KBM-7 (cell line): ENCODE results near the gene CEP192.
"Not testable (repeated sequence)": the region's sequence is repeated elsewhere in the genome, so short reads cannot be mapped to it uniquely, and the experiment has no call there.

Experiments
- DNase-seq: peaks from one replicate; pipeline ENCODE4 v3.0.0-alpha.2; 2015
- in situ Hi-C: fragments of 300-500 bp; cut with MboI; formaldehyde crosslinking; loops from 2 replicates; pipeline ENCODE4 v1.14.3; 2020; ENCODE audit warnings: low sequenced_read_pairs, low pct_unique_long_range_greater_than_20kb, mixed read lengths

CEP192 gene

DNA sequence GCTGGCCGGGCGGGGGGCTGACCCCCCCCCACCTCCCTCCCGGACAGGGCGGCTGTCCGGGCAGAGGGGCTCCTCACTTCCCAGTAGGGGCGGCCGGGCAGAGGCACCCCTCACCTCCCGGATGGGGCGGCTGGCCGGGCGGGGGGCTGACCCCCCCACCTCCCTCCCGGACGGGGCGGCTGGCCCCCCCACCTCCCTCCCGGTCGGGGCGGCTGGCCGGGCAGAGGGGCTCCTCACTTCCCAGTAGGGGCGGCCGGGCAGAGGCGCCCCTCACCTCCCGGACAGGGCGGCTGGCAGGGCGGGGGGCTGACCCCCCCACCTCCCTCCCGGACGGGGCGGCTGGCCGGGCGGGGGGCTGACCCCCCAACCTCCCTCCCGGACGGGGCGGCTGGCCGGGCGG lies 11.1 kb upstream of the CEP192 start:
- in situ Hi-C loops, result not testable (repeated sequence)

DNA sequence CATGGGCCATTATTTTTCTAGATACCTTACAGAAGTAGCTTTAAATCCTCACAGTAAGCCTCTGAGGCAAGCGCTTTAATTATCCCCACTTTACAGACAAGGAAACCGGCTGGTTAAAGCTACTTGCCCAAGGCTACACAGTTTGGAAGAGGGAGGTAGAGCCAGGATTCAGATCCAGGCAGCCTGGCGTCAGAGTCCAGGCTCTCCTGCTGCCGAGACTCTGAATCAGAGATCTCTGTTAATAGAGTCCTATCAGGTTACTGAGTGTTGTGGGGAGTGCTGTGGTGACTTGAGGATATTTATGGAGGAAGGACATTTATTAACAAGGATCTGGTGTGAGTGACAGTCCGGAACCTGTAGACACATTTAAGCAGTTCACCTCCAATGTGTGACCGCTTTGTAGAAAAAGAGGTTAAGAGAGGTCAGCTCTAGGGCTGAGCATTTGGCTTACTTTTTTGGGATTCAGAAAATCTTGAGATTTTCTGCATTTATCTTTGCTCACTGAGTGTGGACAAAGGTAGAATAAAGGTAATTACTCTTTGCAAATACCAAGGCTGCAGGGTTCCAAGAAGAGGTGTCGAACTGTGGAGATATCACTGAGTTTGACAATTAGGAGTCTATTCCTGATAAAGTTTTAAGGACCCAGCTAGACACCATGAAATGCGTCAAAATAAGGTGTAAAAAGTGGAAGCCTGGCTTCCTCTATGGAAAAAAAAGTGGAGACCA lies 1.6 kb upstream of the CEP192 start:
- DNase-seq, result no peak
- in situ Hi-C loops, result no loop called here

More for the DNA sequence above, 11.1 kb upstream of the CEP192 start:
- DNase-seq, result not testable (repeated sequence)

DNA sequence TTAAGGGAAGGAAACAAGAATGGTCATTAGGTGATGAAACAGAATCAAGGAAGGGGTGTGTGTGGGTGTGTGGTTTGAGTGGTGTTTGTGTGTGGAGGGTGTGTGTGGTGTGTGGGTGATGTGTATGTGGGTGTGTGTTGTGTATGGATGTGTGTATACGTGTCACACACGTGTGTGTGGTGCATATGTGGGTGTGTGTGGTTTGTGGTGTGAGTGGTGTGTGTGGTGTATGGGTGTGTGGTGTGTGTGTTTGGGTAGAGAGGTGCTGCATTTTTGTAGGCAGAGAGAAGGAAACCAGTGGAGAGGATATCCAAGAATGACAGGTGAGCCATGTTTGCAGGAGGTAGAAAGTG lies 1.1 kb upstream of the CEP192 start:
- DNase-seq, result peak; percentile 40
- in situ Hi-C loops, result no loop called here

DNA sequence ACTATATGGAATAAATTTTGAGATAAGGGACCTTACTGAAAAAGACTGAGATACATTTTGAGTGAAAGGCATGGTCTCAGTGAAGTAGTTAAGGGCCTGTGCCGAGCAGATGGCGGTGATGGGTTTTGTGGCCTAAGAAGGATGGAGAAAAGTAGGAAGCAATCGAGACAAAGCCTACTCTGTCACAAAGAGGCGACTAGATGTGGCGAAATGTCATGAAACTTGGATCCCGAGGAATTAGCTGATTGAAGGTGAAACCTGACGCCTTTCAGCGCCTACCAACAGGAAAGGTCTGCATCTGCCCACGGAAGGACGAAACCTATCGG lies 558 bp upstream of the CEP192 start:
- DNase-seq, result no peak
- in situ Hi-C loops, result no loop called here

DNA sequence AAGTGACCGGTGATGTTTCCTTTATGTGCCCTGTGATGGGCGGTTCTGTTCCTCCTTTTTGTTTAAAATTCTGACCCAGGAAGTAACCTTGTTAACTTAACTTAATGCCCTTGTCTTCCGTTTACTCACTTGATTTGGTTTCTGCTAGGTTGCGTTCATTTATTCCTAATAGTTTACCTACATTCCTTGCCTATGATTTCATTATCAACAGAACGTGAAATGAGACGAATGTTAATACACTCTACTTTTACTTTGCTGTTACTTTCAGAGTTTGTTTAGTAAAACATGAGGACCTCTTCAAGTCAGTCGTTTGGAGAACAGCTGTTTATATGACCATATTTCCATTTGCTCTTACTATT lies 638 bp downstream of the CEP192 start:
- in situ Hi-C loops, result no loop called here
- no peak for DNase-seq

DNA sequence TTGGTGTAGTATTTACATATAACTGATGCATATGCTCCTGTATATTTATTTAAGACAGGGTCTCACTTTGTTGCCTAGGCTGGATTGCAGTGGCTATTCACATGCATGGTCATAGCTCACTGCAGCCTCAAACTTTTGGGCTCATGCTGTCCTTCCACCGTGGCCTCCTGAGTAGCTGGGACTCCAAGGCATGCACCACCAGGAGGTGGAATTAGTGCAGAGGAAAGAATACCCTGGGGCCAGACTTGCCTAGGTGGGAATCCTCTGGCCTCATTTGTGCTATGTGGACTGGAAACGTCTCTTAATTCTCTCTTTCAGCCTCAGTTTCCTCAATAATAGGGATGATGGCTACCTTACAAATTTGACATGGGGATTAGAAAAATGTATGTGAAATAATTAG lies 2.3 kb downstream of the CEP192 start:
- in situ Hi-C loops, result no loop called here
- no peak for DNase-seq

DNA sequence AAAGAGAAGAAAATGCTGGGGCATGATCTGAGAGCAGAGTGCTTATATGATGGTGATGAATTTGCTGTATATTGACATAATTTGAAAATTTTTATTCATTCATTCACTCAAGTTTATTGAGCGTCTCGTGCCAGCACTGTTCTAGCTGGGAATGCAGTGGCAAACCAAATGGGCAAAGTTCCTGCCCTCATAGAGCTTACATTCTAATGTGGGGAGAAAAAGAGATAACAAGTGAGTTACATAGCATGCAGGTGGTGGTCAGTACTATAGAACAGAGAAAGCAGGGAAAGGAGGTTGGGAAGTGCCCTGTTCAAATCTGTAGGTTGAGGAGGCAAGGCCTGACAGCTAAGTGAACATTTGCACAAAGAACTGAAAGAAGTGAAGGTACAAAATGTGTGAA lies 4.3 kb downstream of the CEP192 start:
- no peak for DNase-seq
- in situ Hi-C loops, result no loop called here

DNA sequence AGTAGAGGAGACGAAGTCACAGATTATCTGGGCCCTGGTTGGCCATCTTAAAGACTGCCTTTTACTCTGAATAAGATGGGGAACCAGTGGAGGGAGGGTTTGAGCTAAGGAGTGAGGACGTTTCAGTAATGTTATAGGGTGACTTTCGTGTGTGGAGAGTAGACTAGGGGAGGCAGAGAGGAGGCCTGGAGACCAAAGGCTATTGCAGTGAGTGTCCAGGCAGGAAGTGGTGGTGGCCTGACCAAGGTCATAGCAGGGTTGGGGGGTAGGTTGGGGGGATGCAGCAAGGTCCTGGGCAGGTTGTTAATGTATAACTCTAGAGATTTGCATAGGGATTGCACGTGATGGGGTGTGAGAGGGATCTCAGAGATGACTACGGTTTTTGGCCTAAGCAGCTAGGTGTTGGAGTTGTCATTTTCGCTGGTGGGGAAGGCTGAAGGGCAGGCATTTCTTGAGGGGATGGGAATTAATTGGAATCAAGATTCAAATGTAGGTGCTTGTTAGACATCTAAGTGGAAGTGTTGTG lies 4.9 kb downstream of the CEP192 start:
- in situ Hi-C loops, result no loop called here
- DNase-seq, result no peak

DNA sequence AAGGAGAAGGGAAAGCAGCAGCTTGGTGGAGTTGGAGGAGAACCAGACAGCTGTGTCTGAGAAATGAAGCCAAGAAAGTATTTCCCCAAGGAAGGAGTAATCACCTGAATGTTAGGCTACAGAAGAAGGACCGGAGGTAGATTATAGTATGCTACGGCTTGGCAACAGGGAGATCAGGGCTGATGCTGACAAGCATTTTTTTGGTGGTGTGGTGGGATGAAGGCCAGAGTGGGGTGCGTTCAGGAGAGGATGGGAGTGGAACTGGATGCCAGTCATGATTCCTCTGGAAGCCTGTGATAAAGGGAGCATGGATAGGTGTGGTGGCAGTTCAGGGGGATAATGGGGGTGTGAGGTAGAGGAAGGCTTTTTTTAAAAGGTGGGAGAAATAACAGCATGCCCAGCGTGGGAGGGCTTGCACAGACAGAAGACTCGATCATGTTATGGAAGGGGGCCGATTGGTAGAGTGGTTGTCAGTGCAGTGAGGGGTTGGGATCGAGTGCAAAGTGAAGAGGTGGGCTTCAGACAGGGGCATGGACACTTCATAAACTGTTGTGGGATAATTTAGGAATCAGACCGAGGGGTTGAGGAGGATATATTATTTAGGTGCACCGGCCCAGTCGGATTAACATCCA lies 5.6 kb downstream of the CEP192 start:
- DNase-seq, result no peak
- in situ Hi-C loops, result no loop called here

DNA sequence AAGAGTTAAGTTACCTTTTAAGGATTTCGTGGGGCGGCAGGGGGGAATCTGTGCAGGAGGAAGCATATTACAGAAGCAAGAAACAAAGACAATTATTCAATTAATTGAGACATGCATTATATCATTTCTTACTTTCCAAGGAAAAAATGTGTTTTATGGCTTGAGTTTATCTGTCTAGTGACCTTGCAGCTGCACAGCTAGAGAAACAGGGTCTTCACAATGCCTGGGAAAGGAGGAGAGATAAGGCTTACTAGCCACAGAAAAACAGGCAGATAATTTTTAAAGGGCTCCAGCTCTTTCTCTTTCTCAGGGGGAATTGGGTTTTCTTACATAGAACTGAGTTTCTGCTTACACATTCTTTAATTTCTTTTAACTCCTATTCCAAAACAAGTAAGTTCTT lies 6.2 kb downstream of the CEP192 start:
- DNase-seq, in situ Hi-C loops: not testable (repeated sequence)

DNA sequence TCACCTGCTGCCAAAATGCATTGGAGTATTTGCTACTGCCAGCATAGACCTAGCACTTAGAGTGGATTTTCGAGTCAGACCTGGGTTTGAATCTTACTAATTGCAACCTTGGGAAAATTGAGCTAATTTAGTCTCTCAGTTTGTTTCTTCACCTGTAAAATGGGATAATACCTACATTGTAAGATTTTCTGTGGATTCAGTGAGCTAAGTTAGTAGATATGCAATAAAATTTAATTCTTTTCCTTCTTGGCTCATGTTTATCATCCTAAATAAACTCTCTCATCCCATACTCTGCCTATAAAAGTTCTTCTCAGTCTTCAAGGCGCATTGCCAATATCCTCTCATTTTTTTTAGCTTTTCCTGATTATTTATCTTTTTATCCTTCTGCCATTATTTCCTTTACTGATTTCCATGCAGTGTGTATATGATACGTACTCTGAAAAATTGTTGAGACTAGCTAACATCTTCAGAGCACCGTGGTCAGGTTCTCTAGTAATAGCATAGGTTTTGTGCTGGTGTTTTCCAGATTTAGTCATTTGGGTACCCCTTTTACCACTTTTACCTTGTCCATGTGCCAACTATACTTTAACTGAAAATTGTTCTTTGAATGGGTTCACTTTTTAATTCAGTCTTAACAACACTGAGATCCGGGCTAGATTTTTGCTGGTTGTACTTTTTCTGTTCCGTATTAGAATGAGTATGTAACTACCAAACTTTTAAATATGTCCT lies 7.3 kb downstream of the CEP192 start:
- no peak for DNase-seq
- in situ Hi-C loops, result no loop called here

DNA sequence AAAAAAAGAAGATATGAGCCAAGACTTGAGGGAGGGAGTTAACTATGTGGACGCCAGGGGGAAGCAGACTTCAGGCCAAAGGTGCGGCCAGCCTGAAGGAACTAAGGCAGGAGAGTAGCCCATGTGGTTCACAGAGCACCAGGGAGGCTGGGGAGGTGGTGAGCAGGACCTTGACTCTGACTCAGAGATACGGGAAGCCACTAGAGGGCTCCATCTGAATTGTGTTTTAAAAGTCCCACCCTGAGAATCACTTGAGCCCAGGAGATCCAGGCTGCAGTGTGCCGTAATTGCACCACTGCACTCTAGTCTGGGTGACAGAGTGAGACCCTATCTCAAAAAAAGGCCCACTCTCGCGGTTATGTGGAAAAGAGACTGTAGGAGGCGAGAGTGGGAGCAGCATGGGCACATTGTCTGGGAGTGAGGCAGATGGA lies 12.3 kb downstream of the CEP192 start:
- peak; percentile 91 for DNase-seq
- in situ Hi-C loops, result no loop called here

DNA sequence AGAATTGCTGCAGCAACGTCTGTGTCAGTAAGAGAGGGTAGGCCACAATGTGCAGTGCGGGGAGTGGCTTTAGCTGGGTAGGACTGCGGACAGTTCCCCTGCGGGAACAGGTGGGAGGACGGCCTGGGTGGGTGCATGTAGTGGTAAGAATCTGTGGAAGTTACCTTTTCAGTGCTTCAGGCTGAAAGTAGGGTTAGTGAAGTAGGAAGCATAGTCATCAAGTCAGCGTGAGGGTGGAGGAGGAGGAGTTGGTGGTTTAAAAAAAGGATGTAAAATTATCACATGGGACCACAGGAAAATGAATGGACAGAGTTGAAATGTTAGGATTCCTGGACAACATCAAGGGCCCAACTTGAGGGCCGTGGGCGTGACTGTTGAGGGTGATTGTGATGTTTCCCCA lies 13.2 kb downstream of the CEP192 start:
- in situ Hi-C loops, result no loop called here
- no peak for DNase-seq

DNA sequence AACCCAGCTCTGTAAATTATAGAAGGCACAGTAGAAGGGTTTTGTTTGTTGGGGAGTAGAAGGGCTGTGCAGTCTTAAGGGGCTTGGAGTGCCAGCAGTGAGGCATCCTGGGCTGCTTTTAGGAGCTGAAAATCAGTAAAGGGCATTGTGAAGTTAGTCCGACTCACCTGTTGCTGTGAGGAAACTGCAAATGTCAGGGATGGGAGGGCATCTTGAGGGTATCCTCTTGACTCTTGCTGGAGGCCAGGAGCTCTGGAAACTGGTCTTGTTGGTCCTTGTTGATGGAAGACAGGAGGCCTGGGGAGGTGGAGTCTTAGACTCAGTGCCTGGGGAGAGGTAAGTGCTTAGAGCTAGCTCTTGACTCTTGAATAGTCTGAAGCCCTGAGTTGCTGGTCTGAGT lies 14.1 kb downstream of the CEP192 start:
- DNase-seq, result no peak
- in situ Hi-C loops, result no loop called here

DNA sequence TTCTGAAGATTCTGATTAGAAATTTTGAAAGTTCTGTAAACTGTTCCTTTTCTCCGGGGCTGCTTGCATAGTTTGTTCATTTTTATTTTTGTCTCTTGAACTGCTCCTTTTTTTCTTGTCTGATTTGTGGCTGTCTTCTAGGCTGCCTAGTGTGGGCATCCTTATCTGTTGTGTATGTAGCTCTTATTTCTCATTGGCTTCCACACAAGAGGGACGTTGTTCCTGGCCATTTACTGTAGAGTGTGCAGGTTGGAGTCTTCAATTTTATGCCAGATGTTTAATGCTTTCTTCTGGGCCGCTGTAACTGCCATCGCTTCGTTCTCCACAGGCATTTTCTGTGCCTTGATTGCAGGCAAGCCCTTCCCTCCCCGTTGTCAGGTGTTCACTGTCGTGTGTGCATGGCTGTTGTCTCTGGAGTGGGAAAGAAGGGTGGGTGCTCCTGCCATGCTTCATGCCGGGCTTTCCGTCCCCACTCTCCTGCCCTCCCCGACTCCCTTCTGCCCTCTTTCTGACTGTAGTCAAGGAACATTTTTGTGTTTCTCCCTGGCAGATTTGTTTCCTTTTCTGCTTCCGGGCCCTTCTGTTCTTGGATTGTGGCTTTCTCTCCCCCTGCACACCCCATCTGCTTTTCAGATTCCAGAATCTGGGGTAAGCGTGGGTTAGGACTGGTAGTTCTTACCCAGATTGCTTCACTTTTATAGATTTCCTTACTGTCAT lies 15.5 kb downstream of the CEP192 start:
- in situ Hi-C loops, result no loop called here
- peak; percentile 75 for DNase-seq

DNA sequence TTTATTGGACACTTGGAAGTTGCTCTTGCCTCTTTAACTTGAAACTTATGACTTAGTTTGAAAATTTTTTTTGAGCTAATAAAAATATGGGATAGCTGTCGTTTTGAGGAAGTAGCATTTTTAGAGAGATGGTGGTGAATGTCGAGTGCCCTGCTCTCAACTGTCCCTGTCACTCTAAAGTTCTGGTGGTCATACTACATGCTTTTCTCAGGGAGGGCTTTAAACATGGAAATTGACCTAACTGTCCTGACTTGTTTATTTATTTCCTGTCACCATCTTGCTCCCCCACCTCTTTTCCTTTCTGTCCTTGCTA lies 16.0 kb downstream of the CEP192 start:
- DNase-seq, result peak; percentile 72
- in situ Hi-C loops, result no loop called here

DNA sequence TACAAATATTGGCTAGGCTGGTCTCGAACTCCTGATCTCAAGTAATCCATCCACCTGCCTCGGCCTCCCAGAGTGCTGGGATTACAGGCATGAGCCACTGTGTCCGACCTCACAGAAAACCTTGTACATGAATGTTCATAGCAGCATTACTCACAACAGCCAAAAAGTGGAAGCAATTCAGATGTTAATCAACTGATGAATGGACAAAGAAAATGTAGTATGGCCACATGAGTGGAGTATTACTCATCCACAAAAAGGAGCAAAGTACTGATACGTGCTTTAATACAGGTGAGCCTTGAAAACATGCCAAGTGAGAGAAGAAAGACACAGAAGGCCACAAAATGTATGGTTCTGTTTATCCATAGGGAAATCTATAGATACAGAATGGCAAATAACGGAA lies 20.6 kb downstream of the CEP192 start:
- no peak for DNase-seq
- in situ Hi-C loops, result no loop called here

DNA sequence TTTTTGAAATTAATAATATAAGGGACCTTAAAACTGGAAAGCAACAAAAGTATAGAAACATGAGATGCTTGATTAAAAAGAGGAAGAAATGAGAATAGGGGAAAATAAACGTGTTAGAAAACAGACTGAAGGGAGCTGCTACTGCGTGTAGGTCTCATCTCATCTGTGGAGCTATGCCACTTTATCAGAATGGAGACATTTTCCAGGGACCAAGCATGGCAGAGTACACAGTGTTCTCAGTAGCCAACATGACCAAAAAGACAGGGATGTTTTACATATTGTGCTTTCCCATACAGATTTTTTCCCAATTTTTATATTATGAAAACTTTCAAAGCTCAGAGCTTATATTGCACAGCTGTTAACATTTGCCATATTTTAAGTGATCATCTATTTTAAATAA lies 23.1 kb downstream of the CEP192 start:
- in situ Hi-C loops, result no loop called here
- DNase-seq, result no peak

DNA sequence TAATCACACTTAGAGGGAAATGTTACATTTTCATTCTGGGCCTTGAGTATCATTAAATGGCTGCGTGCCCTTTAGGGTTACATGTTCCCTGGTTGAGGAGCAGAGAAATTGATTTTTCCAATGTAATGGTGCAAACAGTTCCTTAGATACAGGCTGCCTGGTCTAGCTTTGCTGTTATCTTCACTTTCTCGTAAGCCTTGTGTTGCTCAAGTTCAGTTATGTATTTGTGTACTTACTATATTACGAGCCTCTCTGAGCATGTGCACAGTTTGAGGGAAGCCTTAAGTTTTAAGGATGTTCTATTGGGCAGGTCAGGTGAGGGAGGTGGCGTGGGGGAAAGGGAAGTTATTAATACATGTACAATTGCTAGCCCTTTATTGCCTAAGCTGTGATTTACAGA lies 23.7 kb downstream of the CEP192 start:
- in situ Hi-C loops, result no loop called here
- no peak for DNase-seq

DNA sequence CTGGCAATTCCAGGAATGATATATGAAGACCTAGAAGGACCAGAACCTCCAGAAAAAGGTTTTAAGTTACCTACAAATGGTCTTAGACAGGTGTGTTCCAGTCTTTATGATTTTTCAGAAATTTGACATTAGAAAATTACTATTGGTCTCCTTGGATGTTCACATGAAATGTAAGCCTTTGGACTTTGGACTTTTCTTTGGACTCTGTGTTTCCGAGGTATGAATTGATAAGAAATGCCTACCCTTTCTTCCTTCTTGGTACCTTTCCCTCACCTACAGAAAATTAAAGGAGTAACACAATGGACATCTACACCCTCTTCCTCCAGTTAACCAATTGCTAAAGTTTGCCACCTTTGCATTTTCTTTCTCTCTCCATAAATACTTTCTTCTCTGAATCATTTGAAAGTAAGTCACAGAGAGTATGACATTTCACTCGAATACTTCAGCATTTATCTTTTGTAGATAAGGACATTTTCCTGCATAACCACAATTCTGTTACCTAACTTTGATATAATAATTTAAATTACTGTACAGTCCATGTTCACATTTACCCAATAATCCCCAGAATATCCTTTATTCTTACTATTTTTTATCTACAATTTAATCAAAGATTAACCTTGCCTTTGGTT lies 26.2 kb downstream of the CEP192 start:
- DNase-seq, result no peak
- in situ Hi-C loops, result no loop called here
